GM19468 (cell line): ENCODE data around the gene WSCD2.

Experiments used
- ATAC-seq: cut with Tn5 transposase; IDR thresholded peaks from one replicate; pipeline ENCODE4 v1.9.1; 2021; ENCODE audit warnings: mild to moderate bottlenecking, moderate library complexity, moderate number of reproducible peaks; ENCODE audit not compliant: unreplicated experiment; ENCODE audit errors: extremely low read depth

WSCD2 gene

GRCh38 chr12:108254517-108255251 is 125.6 kb downstream of the WSCD2 start:
- ATAC-seq = no peak

- ATAC-seq = no peak
Observed at GRCh38 chr12:108255252-108255602, 126.1 kb downstream of the WSCD2 start.

- no peak for ATAC-seq
Observed at GRCh38 chr12:108257004-108257403, 127.9 kb downstream of the WSCD2 start.

- no peak for ATAC-seq
Observed at GRCh38 chr12:108257610-108258106, 128.6 kb downstream of the WSCD2 start.

GRCh38 chr12:108260039-108260438 is 131.0 kb downstream of the WSCD2 start:
- ATAC-seq = no peak

- no peak for ATAC-seq
Observed at GRCh38 chr12:108260969-108261368, 131.9 kb downstream of the WSCD2 start.

- no peak for ATAC-seq
Observed at GRCh38 chr12:108265505-108265904, 136.4 kb downstream of the WSCD2 start.

GRCh38 chr12:108266131-108266530 is 137.0 kb downstream of the WSCD2 start:
- no peak for ATAC-seq

GRCh38 chr12:108267450-108267849 is 138.4 kb downstream of the WSCD2 start:
- no peak for ATAC-seq

- ATAC-seq = no peak
Observed at GRCh38 chr12:108268397-108268796, 139.3 kb downstream of the WSCD2 start.

GRCh38 chr12:108269224-108269623 is 140.1 kb downstream of the WSCD2 start:
- ATAC-seq = no peak

GRCh38 chr12:108270035-108270848 is 141.2 kb downstream of the WSCD2 start:
- no peak for ATAC-seq

- ATAC-seq = no peak
Observed at GRCh38 chr12:108270849-108271143, 141.7 kb downstream of the WSCD2 start.

GRCh38 chr12:108271951-108272872 is 143.1 kb downstream of the WSCD2 start:
- no peak for ATAC-seq

- no peak for ATAC-seq
Observed at GRCh38 chr12:108273217-108273616, 144.1 kb downstream of the WSCD2 start.

GRCh38 chr12:108277613-108278012 is 148.5 kb downstream of the WSCD2 start:
- ATAC-seq = no peak

- ATAC-seq = no peak
Observed at GRCh38 chr12:108282160-108282559, 153.1 kb downstream of the WSCD2 start.

- ATAC-seq = no peak
Observed at GRCh38 chr12:108282676-108283075, 153.6 kb downstream of the WSCD2 start.

- ATAC-seq = no peak
Observed at GRCh38 chr12:108284163-108284562, 155.1 kb downstream of the WSCD2 start.

- no peak for ATAC-seq
Observed at GRCh38 chr12:108285016-108285415, 155.9 kb downstream of the WSCD2 start.

- ATAC-seq = no peak
Observed at GRCh38 chr12:108287227-108287626, 158.1 kb downstream of the WSCD2 start.
